ENCODE measurements around the gene LENG8.
"Not testable (repeated sequence)": the region's sequence is repeated elsewhere in the genome, so short reads cannot be mapped to it uniquely, and the experiment has no call there.

Gene LENG8

DNA sequence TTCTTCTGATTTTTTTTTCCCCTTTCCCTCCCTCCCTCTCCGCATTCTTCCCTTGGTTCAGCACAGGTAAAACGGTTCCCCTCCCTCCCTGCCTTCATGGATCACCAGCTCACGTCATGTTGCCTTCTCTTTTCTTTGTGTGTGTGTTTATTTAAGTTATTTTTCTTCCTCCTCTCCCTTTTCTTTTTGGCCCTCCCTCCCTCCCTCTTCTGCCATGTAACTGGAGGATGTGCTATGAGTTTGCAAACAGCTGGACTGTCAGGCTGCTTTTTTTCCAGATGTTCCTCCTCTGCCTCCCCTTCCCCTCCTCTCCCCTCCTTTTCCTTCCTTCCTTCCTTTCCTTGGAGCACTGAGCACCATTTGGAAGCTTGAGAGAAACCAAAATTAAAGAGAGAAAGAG is 12.6 kb downstream of the LENG8 start:
- no peak for DNase-seq (ENCODE audit: low spot score)

- DNase-seq (ENCODE audit: low spot score) = no peak
Measured at GRCh38 chr19:54462047-54462654, 13.2 kb downstream of the LENG8 start.

GRCh38 chr19:54462655-54463530 is 13.9 kb downstream of the LENG8 start:
- DNase-seq (ENCODE audit: low spot score) = no peak

DNA sequence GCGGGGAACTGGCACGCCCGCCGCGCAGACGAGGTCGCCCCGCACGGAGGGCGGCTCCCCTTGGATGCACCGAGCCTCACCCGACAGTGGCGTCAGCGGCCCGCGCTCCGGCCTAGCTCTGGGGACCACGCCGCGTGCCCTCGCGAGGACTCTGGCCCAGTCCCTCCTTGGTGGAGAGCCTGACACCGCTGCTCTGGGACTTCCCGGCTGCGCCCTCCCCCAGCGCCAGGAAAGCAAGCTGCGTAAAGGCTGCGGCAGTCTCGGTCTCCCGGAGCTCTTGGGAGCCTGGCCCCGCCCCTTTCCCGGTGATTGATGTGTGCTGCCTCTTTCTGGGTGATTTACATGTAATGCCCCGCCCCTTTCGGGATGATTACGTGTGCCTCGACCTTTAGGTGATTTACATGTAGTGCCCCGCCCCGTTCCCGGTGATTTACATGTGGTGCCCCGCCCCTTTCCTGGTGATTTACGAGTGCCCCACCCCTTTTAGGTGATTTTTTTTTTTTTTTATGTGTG is 14.6 kb downstream of the LENG8 start, which contains the start of gene LENG9:
Gene LENG9 (minus strand): TSS at position 248 of the 513 bp plus-strand sequence. CDS start 252 bp downstream, outside the sequence.
- peak; percentile 99 for DNase-seq (ENCODE audit: low spot score)

- DNase-seq (ENCODE audit: low spot score) = peak; percentile 89
Measured at GRCh38 chr19:54464044-54464629, 15.1 kb downstream of the LENG8 start.

- DNase-seq (ENCODE audit: low spot score) = peak; percentile 82
Measured at GRCh38 chr19:54464630-54465425, 15.8 kb downstream of the LENG8 start.

DNA sequence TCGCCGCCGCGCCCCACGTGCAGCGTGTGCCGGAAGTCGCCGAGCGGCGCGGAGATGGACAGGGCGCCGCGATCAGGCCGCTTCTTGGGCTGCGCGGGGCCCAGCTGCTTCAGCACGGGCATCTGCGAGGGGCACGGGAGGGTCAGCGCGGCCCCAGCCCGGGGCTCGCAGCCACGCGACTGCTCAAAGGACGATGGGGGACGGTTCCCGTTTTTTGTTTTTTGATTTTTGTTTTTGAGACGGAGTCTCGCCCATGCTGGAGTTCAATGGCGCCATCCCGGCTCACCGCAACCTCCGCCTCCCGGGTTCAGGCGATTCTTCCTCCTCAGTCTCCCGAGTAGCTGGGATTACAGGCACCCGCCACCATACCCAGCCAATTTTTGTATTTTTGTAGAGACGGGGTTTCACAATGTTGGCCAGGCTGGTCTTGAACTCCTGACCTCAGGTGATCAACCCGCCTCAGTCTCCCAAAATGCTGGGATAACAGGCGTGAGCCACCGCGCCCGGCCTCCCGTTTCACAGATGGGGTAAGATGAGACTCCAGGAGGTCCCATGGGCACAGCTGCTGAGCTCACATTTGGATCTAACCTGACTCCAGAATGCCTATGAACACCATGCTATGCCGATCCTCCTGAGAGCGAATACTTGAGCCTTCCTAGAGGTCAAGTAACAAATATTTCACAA is 16.6 kb downstream of the LENG8 start:
- DNase-seq (ENCODE audit: low spot score) = no peak

- DNase-seq (ENCODE audit: low spot score) = not testable (repeated sequence)
Measured at GRCh38 chr19:54466110-54466480, 17.1 kb downstream of the LENG8 start.

DNA sequence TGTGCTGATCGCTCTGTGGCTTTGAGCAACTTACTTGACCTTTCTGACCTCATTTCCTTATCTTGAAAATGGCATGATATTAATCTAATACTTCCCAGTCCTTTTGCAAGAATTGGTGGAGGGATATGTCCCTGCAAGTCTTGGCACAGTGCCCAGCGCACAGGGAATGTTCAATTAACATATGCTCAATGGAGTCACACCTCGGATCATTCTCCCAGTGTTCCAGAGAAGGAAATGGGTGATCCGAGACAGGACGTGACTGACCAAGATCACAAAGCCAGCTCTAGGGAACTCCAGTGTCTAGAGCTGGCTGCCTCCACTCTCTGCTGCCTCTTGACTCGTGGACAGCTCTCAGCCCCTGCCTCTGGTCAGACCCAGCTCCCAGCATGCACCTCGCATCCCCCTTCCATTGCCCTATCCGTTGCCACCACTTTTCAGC is 20.5 kb downstream of the LENG8 start:
- DNase-seq (ENCODE audit: low spot score) = no peak

DNA sequence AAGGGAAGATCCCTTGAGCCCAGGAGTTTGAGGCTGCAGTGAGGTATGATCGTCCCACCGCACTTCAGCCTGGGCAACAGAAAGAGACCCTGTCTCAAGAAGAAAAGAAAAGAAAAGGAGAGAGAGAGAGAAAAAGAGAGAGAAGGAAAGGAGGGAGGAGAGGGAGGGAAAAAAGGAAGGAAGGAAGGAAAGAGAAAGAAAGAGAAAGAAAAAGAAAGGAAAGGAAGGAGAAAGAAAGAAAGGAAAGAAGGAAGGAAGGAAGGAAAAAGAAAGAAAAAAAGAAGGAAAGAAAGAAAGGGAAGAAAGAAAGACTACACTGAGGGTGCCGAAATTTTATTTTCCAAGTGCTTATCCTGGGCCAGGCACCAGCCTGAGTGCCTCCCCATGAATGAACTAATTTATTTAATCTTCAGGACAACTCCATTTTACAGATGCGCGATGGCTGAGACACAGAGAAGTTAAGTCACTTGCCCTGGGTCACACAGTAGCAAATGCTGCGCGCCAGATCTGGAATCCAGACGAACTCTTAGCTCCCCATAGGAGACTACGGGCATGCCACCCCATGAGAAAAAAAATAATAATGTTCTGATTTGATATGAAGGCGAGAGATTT is 21.4 kb downstream of the LENG8 start:
- DNase-seq (ENCODE audit: low spot score) = no peak

DNA sequence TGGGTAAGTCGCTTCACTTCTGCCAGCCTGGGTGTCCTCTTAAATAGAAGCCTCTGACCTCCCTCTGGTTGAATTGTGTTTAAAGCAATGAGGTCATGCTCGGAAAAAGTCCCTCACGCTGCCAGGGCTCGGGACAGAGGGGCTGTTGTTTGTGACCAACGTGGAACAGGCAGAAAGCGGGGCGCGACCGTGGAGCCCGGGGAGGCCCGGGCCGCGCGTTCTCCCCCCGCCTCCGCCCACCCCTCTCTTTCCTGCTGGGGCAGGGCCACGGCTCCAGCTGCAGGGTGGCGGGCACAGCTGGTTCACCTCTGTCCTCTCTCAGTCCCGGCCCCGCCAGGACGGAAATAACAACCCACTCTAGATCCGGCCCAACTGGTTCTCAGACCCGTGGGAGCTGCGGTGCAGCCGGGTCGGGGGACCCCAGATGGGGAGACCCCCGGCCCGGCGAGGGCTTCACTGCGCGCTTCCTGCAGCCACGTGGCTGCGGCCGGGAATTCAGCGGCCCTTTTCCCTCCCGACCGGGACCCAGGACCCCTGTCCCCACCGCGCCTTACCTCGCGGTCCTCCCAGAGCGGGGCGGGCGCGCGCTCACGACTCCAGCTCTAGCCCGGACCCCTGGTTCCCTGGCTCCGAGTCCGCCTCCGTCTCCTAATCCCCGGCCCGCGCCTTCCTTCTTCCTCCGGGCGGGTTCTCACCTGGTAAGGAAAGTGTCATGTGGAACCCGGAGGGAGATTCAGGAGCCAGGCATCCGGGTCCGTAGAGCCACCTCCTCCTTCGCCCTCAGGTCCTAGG is 22.2 kb downstream of the LENG8 start:
- DNase-seq (ENCODE audit: low spot score) = peak; percentile 75

DNA sequence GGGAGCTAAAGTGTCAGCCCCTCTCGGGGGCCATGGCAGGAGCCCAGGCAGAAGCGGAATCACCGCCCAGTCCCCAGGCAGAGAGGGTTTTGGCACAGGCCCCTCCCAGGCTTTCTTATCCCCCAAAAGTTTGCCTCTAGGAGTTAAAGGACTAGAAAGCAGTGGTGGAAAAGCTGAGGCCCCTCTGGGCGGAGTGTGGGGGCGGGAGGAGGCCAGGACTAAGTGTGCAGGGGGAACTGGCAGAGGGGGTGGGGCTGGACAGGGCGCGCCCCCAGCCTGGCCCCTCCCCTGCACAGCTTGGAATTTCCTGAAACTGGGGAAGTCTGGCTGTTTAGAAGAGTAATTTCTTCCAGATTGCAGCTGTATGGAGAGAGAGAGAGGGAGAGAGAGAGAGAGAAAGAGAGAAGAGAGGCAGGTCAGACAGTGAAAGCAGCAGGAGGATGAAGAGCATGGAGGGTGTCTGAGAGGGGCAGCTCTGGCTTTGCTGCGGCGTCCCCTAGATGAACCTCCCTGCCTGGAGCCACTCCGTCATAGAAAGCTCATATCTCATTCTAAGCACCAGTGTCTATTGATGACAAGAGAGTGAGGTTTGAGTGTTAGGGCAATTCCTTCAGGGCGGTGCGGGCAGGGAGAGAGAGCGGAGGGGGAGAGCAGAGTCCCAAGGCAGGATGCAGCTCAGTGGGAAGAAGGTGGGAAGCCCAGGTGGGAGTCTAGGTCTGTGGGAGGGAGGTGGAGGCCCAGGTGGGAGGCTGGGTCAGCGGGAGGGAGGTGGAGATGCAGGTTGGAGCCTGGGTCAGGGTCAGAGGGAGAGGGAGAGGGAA is 24.3 kb downstream of the LENG8 start, which contains the start of gene CDC42EP5:
Gene CDC42EP5 (minus strand): TSS at position 226 of the 821 bp plus-strand sequence. CDS start 7,749 bp downstream, outside the sequence.
- DNase-seq (ENCODE audit: low spot score) = no peak

DNA sequence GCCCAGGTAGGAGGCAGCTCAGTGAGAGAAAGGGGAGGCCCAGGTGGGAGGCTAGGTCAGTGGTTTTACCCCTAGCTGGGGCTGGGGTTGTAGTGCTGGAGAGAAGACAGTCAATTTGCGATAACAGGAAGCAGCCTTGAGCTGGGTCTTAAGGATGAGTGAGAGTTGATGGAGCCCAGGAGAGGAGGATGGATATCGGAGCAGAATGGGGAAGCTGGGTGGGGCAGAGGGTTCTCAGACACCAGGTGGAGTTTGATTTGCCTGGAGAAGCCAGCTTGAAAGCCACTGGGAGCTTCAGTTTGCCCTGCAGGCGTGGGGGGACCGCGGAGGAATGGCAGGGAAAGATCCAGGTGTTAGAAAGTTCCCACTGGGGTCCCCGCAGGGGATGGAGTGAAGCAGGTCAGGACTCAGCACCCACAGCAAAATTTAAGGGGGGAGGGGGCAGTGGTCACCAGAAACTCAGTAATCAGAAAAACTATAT is 24.9 kb downstream of the LENG8 start:
- no peak for DNase-seq (ENCODE audit: low spot score)

GRCh38 chr19:54475706-54476105 is 26.7 kb downstream of the LENG8 start:
- DNase-seq (ENCODE audit: low spot score) = no peak

DNA sequence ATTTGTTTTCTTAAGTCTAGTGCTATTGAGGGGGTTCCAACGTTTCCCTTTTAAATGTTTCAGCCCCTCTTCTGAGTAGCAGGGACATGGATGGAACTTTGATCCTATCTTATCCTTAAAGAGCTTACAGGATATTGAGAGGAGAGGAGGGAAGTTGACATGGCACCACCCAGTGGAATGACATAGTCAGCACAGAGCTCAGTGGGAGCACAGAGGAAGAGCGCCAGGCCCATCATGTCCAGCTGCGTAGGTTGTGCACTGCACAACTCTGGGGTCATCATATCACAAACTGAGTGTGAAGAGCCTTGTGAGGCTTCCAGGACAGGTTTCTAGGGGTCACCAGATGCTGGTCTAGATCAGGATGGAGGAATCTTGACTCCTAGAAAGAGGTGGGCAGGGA is 28.7 kb downstream of the LENG8 start:
- no peak for DNase-seq (ENCODE audit: low spot score)

- peak; percentile 35 for DNase-seq (ENCODE audit: low spot score)
Measured at GRCh38 chr19:54478677-54479266, 29.8 kb downstream of the LENG8 start.

GRCh38 chr19:54480051-54480450 is 31.1 kb downstream of the LENG8 start:
- DNase-seq (ENCODE audit: low spot score) = no peak

DNA sequence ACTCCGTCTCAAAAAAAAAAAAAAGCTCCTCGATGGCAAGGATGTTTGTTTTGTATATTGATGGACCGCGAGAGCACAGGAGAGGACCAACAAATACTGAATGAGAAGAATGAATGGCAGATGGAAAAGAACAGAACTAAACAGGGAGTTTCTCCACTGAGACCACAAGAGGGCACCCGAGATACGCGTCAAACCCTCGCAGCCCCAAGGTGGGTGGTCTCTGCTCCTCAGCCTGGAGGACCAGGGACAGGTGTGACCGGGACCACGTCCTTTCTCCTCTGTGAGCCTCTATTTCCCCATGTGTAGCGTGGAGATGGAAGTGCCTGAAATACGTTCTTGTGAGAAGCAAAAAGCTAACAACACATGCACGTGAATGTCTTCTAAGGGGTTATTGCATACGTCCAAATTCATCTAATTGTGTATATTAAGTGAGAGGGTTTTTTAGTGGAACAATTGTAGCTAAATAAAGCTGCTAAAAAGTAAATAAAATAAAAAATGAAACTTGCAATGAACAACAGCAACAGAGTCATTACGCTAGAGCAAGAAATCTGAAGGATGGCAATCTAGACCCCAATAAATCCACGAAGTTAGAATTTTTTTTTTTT is 32.4 kb downstream of the LENG8 start:
- peak; percentile 48 for DNase-seq (ENCODE audit: low spot score)

All from pons (tissue), 1 donor.